Measurements from ENCODE around the gene ASTN2.

DNA sequence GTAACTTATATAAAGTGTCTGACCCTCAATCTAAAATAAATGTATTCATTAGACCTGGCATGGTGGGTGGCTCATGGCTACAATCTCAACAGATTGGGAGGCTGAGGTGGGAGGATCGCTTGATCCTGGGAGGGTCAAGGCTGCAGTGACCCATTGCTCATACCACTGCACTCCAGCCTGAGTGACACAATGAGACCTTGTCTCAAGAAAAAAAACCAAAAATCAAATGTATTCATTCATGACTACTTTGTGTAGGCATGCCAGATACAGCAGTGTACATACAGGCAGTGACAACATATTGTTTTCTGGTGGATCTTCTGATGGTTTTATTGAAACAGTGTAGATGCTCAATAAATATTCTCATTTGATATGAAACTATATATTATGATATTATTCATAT, 526.8 kb downstream of the ASTN2 start:
- TF ChIP-seq, protein P1, sequence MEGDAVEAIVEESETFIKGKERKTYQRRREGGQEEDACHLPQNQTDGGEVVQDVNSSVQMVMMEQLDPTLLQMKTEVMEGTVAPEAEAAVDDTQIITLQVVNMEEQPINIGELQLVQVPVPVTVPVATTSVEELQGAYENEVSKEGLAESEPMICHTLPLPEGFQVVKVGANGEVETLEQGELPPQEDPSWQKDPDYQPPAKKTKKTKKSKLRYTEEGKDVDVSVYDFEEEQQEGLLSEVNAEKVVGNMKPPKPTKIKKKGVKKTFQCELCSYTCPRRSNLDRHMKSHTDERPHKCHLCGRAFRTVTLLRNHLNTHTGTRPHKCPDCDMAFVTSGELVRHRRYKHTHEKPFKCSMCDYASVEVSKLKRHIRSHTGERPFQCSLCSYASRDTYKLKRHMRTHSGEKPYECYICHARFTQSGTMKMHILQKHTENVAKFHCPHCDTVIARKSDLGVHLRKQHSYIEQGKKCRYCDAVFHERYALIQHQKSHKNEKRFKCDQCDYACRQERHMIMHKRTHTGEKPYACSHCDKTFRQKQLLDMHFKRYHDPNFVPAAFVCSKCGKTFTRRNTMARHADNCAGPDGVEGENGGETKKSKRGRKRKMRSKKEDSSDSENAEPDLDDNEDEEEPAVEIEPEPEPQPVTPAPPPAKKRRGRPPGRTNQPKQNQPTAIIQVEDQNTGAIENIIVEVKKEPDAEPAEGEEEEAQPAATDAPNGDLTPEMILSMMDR (IDR thresholded peaks at IDR 0.05 in 2 of 3, conservative IDR thresholded peaks at IDR 0.05 in 1 of 3; ENCODE audit: insufficient read depth in 2 of 3, low read depth in 1 of 3, low read length in 3 of 3), result no peak
- TF ChIP-seq TAF1 (IDR thresholded peaks at IDR 0.05; ENCODE audit: control insufficient read depth, extremely low read depth, insufficient read depth, low read length, severe bottlenecking) (no peak), LARP7 (IDR thresholded peaks at IDR 0.05) (no peak), NFYB (IDR thresholded peaks at IDR 0.05; ENCODE audit: extremely low read depth, insufficient read length) (no peak), SETDB1 (IDR thresholded peaks at IDR 0.05; ENCODE audit: low read length) (no peak), CHCHD3 (CRISPR knock-in tag; IDR thresholded peaks at IDR 0.05) (no peak), RCOR1 (IDR thresholded peaks at IDR 0.05; ENCODE audit: borderline replicate concordance in 1 of 2, low read depth in 2 of 2, low read length in 2 of 2) (no peak), MXI1 (IDR thresholded peaks at IDR 0.05; ENCODE audit: low read depth, low read length) (no peak)
- TF ChIP-seq, protein P2, sequence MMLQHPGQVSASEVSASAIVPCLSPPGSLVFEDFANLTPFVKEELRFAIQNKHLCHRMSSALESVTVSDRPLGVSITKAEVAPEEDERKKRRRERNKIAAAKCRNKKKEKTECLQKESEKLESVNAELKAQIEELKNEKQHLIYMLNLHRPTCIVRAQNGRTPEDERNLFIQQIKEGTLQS (IDR thresholded peaks at IDR 0.05), result no peak
- TF ChIP-seq, protein P2 (CRISPR knock-in tag; conservative IDR thresholded peaks at IDR 0.05), result no peak
- TF ChIP-seq, protein P3, sequence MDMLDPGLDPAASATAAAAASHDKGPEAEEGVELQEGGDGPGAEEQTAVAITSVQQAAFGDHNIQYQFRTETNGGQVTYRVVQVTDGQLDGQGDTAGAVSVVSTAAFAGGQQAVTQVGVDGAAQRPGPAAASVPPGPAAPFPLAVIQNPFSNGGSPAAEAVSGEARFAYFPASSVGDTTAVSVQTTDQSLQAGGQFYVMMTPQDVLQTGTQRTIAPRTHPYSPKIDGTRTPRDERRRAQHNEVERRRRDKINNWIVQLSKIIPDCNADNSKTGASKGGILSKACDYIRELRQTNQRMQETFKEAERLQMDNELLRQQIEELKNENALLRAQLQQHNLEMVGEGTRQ (CRISPR knock-in tag; IDR thresholded peaks at IDR 0.05), result no peak

Data from K562 (cell line).